ENCODE measurements around the gene SYNM.
"Not testable (repeated sequence)": the region's sequence is repeated elsewhere in the genome, so short reads cannot be mapped to it uniquely, and the experiment has no call there.

SYNM gene

DNA sequence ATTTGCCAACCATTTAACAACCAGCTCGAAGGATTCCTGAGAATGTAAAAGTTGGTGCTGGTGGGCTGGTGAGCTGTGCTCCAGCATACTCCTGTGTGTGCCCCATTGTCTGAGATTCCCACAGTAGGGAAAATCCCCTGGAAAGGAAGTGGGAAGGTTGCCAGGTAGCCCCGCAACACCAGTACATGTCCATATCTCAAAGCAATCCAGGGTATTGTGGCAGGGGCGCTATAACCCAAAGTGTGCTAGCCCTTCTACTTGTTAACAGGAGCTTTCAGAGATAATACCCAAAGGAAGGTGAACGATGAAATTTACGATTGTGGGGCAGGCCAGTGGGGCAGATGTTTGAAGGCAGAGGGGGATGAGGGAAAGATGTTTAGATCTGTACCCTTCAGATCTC is 42.7 kb upstream of the SYNM start:
- in situ Hi-C loops (cut with HindIII; ENCODE audit: low sequenced_read_pairs): no loop called here
- DNase-seq (ENCODE audit: low read depth, low spot score): no peak
- H3K4me3 ChIP-seq (ENCODE audit: low read depth, low read length): no peak overlapping the region
- TF ChIP-seq CTCF (IDR thresholded peaks at IDR 0.05; ENCODE audit: low read depth, low read length): no peak

- TF ChIP-seq CTCF (IDR thresholded peaks at IDR 0.05; ENCODE audit: low read depth, low read length): no peak
- DNase-seq (ENCODE audit: low read depth, low spot score): no peak
- in situ Hi-C loops (cut with HindIII; ENCODE audit: low sequenced_read_pairs): no loop called here
- no peak overlapping the region for H3K4me3 ChIP-seq (ENCODE audit: low read depth, low read length)
Measured at GRCh38 chr15:99068186-99068585, 36.7 kb upstream of the SYNM start.

GRCh38 chr15:99070208-99070607 is 34.7 kb upstream of the SYNM start:
- H3K4me3 ChIP-seq (ENCODE audit: low read depth, low read length): no peak overlapping the region
- no peak for DNase-seq (ENCODE audit: low read depth, low spot score)
- no peak for TF ChIP-seq CTCF (IDR thresholded peaks at IDR 0.05; ENCODE audit: low read depth, low read length)
- in situ Hi-C loops (cut with HindIII; ENCODE audit: low sequenced_read_pairs): no loop called here

- no peak for DNase-seq (ENCODE audit: low read depth, low spot score)
- no peak for TF ChIP-seq CTCF (IDR thresholded peaks at IDR 0.05; ENCODE audit: low read depth, low read length)
- in situ Hi-C loops (cut with HindIII; ENCODE audit: low sequenced_read_pairs): no loop called here
- H3K4me3 ChIP-seq (ENCODE audit: low read depth, low read length): no peak overlapping the region
Measured at GRCh38 chr15:99071091-99071680, 33.7 kb upstream of the SYNM start.

DNA sequence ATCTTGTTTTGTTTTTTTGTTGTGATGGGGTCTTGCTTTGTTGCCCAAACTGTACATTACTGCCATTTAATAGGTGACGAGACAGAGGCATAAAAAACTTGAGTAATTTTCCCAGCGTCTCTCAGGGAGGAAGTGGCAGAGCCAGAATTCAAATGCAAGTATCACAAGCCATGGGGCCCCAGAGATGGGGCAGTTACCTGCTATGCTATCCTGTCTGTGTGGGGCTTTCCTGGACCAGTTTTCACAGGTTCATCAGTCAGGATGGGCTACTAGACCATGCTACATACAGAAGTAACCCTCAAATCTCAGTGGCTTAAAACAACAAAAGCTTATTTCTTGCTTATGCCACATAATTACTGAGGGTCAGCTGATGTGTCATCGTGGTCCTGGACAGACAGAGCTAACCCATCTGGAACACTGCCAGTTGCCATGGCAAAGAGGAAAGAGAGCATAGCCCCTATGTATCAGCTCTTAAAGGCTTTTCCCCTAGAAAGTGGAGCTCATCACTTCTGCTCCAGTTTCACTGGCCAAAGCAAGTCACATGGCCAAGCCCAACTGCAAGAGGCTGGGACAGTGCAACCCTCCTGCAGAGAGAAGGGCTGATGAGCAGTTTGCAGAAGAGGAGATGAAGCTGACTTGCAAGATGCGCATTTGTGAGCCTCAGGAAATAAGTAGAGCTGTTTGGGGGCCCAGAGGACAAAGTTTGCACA is 31.7 kb upstream of the SYNM start:
- TF ChIP-seq CTCF (IDR thresholded peaks at IDR 0.05; ENCODE audit: low read depth, low read length): no peak
- no peak overlapping the region for H3K4me3 ChIP-seq (ENCODE audit: low read depth, low read length)
- no peak for DNase-seq (ENCODE audit: low read depth, low spot score)
- in situ Hi-C loops (cut with HindIII; ENCODE audit: low sequenced_read_pairs): no loop called here

DNA sequence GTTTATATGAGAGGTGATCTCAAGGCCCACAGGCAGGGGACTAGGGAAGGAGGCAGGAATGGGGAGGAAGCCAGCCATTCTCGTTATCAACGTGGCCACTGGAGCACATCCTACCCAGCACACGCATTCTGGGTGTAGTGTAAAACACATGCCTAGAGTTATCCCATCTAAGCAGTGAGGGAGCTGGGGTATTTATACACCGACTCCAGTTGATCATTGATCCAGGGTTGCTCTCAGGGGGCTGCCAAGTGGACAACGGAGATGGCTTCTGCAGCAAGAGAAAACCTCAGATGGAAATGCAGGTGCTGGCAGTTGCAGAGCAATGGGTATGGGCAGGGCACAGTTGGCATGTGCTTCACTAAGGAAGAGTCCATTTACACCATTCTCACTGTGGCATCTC is 30.4 kb upstream of the SYNM start:
- no peak for DNase-seq (ENCODE audit: low read depth, low spot score)
- in situ Hi-C loops (cut with HindIII; ENCODE audit: low sequenced_read_pairs): no loop called here
- no peak for TF ChIP-seq CTCF (IDR thresholded peaks at IDR 0.05; ENCODE audit: low read depth, low read length)
- H3K4me3 ChIP-seq (ENCODE audit: low read depth, low read length): no peak overlapping the region

DNA sequence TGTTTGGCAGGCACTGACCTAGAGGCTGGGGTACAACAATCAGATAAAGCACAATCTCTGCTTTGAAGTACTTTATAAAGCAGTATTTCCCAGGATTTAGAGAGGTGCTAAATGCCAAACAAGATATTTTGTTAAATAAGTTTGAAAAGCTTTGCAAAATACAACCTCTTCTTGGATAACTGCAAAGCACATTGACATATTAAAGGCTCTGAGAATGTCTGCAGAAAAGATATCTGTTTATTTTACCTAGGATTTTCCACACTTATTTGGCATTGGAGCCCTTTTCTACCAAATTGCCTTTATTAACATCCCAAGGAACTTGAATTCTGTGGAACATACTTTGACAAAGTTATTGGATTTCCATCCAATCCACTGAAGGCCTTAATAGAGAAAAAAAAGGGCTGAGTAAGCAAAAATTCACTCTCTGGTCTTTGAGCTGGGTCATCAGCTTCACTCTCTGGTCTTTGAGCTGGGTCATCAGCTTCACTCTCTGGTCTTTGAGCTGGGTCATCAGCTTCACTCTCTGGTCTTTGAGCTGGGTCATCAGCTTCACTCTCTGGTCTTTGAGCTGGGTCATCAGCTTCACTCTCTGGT is 29.7 kb upstream of the SYNM start:
- H3K4me3 ChIP-seq (ENCODE audit: low read depth, low read length); in situ Hi-C loops (cut with HindIII; ENCODE audit: low sequenced_read_pairs); DNase-seq (ENCODE audit: low read depth, low spot score): not testable (repeated sequence)

Data from astrocyte of the spinal cord (primary cell).